ENCODE measurements around the gene EDRF1.
"Not testable (repeated sequence)": the region's sequence is repeated elsewhere in the genome, so short reads cannot be mapped to it uniquely, and the experiment has no call there.

EDRF1 gene

DNA sequence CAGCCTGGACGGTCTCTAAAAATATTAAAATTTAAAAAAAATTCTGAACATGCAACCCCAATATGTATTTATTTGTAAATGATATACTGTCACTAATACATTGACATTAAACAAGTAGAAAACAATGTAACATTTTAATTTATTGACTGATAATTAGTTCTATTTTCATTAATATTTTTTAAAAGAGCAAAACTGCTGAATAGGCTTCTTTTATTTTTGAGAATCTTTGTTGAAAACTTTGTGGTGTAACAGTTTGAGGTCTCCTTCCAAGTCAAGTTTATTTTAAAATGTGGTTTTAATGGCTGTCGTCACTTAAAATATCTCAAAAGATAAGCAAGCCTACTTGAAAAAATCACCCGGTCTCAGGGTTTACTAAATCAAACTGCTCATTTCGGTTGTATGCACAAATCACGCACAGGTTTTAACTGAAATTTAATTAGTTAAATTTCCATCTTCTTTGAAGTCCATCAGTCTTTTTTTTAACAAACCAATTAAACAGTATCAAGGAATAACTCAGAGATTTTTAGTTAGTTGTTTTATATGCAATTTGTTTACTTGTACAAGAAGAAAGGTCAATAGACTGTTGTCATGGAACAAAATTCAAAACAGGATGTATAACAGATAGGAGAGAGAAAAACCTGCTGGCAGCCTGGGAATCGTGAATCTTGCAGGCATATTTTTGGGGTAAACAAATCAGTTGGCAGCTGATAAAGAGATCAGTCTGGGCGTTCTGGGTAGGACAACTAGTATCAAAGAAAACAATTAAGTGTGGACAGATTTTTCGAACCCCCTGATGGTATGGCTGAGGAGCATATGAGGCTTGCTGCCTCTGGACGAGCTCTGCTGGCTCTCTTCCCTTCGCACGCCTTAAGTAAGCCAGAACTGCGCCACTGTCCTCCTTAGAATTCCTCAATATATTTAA, 9.7 kb upstream of the EDRF1 start:
- no peak for DNase-seq (ENCODE audit: low spot score)

DNA sequence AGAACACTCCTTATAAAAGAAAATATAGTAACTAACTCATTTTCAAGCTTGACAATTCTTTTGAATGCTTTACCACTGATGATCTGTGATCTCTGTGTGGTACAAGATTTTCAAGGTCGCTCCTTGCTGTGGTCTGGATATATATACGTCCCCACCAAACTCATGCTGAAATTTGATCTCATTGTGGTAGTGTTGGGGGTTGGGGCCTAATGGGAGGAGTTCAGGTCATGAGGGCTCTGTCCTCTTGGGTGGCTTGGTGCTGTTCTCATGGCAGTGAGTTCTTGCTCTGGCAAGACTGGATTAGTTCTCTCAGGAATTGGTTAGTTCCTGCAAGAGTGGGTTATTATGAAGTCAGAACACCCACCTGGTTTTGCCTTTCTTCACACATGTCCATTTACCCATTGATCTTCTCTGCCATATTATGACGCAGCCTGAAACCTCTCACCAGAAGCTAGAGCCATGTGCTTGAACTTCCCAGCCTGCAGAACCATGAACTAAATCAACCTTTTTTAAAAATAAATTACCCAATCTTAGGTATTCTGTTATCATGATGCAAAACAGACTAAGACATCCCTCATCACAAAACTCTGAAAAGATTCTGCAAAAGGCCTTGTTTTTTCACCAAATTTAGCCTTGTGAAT, 8.3 kb upstream of the EDRF1 start:
- no peak for DNase-seq (ENCODE audit: low spot score)

DNA sequence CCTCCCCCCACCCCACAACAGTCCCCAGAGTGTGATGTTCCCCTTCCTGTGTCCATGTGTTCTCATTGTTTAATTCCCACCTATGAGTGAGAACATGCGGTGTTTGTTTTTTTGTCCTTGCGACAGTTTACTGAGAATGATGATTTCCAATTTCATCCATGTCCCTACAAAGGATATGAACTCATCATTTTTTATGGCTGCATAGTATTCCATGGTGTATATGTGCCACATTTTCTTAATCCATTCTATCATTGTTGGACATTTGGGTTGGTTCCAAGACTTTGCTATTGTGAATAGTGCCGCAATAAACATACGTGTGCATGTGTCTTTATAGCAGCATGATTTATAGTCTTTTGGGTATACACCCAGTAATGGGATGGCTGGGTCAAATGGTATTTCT, 4.8 kb upstream of the EDRF1 start:
- DNase-seq (ENCODE audit: low spot score): not testable (repeated sequence)

DNA sequence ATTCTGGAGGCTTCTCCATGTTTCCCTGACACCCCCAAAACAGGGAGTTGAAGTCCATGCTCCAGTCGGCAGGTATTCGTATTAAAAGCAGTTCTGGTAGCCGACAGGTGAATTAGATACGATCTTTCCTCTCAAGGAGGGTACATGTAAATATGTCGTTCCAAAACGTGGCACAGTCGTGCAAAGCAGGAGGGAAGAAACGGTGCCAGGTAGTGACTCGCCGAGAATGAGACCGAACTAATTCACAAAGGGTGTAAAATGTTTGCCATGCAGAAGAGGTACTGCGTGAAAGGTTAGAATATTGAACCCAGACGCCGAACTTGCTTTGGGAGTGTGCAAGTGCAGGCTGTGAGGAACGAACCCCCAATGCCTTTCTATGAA, 483 bp downstream of the EDRF1 start:
- peak; percentile 20 for DNase-seq (ENCODE audit: low spot score)

DNA sequence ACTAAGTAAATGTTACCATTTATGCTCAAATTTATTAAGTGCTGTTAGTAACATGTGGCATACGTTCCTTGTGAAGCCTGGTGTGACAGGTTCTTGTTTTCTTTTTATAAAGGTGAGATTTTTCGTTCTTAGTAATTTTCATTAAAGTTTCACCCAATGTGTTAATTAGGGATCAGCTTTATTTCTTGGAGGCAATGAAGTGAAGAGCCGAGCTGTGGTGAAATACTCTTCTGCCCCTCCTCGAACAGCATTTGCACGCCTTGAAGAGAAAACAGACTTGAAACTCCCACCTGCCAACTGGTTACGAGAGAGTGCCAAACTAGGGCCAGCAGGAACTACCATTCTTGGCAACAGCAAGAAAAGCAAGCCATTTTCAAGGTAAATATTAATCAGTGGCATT, 1.5 kb downstream of the EDRF1 start:
- no peak for DNase-seq (ENCODE audit: low spot score)

DNA sequence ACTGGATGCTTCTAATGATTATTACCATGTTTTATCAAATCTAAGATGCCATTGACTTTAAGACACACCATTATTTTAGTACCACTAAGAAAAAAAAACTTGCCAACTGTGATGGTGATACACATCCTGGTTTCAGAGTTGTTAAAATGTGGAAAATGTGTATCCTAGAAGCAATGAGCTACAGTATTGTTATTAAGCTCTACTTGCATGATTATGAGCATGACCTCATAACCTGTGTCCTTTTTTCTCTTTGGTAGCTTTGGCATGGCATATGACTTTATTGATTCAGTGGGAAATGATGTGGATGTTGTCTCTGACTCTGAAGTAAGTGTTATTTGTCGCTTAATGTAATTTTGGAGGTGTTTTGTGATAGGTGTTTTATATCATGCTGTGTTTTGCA, 3.3 kb downstream of the EDRF1 start:
- DNase-seq (ENCODE audit: low spot score): peak; percentile 13

DNA sequence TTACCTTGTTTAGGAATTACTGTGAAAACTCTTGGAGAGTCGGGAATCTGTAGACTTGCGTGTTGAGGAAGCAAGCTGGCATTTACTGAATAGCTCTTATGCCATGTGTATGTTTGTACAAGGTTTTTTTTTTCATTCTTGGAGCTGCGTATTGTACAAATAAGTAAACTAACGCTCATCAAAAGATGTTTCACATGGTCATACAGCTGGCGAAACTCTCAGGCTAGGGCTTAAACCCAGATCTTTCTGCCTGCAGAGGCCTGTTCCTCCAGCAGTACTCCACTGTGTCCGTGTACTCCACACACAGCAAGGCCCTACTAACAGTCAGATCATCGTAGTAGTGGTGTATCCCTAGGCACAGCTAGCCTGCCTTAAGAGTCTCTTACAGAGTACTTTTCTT, 7.4 kb downstream of the EDRF1 start:
- no peak for DNase-seq (ENCODE audit: low spot score)

DNA sequence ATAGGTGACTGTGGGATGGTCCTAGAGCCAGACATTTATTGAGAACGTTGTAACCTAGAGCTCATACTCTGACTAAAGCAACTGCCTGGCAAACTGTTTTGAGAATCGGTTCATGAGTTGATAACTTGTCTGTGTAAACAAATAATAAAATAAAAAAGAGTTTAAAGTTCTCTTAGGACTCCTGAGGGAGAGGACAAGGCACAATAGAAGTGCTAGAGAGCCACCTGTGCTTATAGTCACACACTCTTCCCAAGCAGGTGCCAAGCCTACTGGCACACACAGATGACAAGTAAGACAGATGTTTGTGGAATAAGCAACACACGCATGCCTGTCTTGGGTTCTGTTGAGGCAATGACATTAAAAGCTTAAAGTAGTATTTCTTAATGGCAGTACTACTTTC, 7.9 kb downstream of the EDRF1 start:
- no peak for DNase-seq (ENCODE audit: low spot score)

DNA sequence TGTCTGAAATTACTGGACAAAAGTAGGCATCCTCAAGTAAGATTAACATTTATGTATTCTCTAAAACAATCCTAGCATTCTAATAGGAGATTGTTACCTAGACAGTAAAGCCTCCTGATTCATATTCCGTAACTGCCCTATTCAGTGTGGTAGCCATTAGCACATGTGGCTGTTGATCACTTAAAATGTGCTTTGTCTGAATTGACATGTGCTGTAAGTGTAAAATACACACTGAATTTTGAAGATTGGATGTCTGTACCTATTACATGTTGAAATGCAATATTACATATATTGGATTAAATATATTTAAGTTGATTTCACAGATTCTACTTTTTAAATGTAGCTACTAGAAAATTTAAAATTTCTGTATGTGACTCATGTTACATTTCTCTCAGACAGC, 14.6 kb downstream of the EDRF1 start:
- no peak for DNase-seq (ENCODE audit: low spot score)

DNA sequence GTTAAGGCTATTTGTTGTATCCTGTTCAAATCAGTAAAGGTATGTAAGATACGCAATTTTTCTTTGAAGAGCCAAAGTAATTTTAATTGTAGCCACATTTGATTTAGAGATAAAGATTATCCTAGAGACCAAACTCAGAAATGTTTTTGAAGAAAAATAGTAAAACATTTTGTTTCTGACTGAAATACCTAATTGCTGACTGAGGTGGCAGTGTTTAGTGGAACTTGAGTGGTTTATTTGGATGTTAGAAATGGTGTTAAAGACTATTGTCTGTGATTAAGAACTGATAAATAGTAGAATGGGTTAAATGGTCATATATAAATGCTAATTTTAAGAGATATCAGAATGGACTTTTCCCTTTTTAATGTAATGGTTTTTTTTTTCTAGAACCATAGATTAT, 15.3 kb downstream of the EDRF1 start:
- DNase-seq (ENCODE audit: low spot score): peak; percentile 40

DNA sequence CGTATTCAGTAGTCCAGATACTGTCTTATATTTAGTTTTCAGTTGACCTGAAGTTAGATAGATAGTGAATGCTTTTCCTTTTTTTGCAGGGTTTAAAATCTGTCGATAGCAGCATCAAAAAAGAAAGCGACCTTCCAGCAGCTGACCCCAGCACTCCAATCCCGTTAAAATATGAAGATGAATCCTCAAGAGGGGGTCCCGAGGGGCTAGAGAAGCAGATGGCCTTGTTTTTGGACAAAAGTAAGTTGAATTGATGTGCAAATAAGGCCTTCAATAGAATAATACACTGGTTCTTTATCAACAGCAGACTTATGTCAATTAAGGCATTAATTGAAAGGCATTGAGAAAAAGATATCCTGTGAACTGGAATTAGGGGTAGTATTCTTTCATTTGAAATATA, 18.7 kb downstream of the EDRF1 start:
- DNase-seq (ENCODE audit: low spot score): no peak

DNA sequence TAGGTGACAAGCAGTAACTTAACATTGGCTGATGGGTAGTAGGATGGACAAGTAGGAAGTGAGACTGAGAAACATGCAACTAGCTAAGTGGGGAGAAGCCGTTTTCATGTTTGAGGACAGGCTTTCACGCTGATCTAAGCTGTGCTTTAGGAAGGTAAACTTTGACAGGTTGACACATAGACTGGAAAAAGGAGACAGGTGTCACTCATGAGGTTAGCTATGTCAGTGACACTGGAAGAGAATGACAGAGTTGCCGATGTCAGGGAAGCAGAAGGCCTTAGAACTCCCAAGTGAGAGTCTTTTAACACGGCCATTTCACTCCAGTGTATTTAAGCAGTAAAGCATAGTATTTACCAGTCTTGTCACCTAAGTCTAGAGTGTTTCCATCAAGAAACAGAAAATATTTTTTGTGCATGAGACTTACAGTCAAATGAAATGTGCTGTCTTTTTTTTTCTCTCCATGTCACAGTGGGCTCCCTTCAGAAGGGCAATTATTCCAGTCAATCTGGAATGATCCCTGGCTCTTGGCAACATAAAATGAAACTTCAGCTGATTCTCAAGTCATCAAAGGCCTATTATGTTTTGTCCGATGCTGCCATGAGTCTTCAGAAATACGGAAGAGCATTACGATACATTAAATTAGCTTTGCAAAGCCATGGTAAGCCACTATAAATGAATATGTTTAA, 20.6 kb downstream of the EDRF1 start:
- DNase-seq (ENCODE audit: low spot score): no peak

DNA sequence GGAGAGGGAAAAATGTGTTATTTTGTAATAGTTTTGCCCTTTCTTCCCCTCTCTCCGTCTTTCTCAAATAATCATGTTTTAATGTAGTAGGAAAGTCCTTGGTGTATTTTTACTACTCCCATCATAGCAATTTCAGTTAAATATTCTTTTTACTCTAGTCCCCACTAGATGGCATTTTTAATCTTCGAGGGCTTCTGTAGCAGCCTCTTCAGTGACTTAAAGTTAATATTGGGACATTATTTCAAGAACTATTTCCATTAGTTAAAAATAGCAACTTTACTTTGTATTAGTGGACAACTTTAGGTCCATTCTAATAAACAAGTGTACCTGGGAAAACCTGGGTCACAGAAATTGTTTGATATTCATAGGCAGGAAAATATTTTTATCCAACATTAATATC, 23.0 kb downstream of the EDRF1 start:
- DNase-seq (ENCODE audit: low spot score): peak; percentile 14

DNA sequence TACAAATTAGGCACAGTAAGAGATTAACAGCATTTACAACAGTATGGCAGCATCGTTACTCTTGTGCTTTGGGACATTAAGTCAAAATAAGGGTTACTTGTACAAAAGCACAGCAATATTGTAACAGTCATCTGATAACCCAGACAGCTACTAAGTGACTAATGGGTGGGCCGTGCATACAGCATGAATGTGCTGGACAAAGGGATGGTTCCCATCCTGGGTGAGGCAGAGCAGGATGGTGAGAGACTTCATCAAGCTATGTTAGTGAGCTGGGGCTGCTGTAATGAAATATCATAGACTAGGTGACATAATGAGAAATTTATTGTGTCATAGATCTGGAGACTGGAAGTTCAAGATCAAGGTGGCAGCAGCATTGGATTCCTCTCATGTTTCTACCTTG, 25.4 kb downstream of the EDRF1 start:
- peak; percentile 11 for DNase-seq (ENCODE audit: low spot score)

DNA sequence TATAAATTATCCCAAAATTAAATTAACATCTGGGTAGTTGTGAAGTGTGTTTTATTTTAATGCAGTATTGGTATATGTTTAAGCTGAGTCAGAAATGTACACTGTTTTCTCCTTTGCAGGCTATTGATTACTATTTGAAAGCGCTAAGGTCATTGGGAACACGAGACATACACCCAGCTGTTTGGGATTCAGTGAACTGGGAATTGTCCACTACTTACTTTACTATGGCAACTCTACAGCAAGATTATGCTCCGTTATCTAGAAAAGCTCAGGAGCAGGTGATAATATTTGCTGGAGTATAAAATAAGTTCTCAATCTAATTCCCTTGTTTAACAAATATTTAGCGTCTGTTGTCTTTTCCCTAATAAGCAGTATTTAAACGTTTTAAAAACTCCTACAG, 27.9 kb downstream of the EDRF1 start:
- DNase-seq (ENCODE audit: low spot score): no peak

DNA sequence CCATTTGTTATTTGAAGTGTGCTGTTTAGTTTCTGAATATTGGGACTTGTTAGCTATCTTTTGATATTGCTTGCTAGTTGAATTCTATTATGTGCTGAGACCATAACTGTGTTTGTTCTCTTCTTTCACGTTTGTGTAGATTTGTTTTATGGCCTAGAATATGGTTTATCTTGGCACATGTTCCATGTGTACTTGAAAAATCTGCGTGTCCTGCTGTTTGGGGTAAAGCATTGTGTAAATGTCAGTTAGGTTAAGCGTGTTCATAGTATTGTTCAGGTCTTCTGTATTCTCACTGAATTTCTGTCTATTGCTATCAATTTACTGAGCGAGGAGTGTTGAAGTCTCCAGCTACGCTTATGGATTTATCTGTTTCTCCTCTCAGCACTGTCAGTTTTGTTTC, 36.7 kb downstream of the EDRF1 start:
- DNase-seq (ENCODE audit: low spot score): no peak

DNA sequence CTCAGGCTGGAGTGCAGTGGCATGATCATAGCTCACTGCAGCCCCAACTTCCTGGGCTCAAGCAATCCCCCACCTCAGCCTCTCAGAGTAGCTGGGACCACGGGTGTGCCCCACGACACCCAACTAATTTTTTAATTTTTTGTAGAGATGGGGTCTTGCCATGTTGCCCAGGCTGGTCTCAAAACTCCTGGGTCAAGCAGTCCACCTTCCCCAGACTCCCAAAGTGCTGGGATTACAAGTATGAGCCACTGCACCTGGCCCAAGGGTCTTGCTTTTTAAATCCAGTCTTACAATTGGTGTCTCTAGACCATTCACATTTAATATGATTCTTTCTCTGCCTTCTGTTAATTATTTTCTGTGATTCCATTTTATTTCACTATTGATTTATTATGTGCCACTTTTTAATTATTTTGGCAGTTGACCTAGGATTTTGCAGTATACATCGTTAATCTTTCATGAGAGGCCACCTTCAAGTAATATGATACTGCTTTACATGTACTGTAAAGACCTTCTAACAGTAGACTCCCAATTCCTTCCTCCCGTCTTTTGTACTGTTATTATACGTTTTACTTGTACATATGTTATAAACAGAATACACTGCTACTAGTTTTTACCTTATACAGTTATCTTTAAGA, 37.5 kb downstream of the EDRF1 start:
- DNase-seq (ENCODE audit: low spot score): no peak

DNA sequence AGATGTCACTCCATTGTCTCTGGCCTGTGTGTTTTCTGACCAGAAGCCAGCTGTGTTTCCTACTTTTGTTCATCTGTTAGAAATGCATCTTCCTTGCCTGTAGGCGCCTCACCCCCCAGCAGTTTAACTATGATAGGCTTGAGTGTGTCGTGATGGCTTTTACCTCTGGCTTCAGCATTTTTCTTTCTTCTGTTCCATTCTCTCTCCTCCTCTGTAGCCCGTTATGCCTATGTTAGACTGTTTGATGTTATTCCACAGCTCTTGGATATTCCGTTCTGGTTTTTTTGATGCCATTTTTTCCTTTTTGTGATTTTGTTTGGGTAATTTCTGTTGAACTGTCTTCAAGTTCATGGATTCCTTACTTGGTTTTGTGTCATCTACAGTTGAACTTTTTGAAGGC, 38.2 kb downstream of the EDRF1 start:
- DNase-seq (ENCODE audit: low spot score): no peak

DNA sequence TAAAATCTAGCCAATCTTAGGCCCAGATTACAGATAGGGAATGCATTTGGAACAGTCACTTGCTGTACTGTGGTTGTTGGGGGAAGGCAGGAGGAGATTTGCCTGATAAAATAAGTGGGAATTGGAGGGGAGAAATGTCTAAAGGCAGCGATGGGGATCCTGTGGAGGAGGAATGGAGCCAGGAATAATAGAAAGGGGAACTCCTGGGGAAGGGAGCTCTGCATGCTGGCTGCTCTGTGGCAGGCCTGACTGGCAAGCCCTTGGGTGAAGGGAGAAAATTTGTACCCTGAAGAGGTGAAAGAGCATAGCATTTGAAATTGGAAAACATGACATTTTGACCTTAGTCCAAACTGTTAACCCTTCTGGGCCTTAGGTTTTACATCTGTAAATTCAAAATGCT, 42.5 kb downstream of the EDRF1 start:
- DNase-seq (ENCODE audit: low spot score): no peak

DNA sequence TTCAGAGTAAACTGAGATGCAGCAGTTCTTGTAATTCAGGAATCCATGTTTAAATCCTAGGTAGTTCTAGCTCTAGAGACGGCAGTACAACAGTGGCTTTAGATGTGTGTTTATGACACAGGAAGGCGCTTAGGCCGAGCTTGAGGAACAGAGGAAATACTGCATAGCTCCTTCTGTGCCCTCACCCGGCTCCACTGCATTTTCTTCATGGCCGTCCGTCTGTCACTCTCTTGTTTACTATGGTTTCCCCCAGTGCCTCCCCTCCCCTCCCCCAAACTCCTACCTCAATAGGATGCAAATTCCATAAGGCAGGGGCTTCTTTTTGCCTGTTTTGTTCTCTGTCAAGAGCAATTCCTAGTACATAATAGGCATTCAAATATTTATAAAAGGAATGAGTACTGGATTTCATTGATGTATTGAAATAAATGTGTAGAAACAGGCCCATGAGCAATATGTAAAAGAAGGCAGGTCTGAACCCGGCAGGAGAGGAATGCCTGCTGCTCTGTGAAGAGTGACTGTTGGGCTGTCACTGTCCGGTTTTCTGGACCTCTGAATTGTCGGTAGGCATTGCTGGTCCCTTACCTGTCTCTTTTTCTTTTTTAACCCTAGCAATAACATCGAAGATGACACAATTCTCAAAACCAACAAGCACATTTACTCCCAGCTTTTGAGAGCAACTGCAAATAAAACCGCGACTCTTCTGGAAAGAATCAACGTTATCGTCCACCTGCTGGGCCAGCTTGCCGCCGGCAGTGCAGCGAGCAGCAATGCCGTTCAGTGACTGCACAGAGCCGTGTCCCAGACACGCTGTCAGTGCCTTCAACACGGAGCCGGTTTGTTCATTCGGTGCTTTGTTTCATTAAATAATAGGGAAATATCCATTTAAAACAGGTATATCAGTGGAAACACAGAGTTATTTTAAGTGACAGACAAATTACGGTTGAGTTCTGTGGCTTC, 43.5 kb downstream of the EDRF1 start:
- no peak for DNase-seq (ENCODE audit: low spot score)

DNA sequence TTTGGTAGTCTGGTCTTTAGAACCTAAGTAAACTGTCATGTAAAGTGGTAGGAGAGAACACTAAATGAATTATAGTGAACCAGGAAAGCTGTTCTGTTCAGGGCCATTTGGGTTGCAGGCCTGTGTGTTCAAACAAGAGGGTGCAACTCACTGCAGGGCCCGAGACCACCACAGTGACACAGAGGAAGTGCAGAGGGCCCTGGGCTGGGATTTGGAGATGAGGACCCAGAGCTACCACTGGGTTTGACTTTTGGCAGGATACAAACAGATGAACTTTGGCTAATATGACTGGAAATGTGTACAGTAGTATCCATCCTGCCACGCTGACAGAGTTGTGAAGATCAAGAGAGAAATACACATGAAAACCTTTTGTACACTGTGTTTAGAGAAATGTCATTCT, 46.3 kb downstream of the EDRF1 start:
- DNase-seq (ENCODE audit: low spot score): no peak

DNA sequence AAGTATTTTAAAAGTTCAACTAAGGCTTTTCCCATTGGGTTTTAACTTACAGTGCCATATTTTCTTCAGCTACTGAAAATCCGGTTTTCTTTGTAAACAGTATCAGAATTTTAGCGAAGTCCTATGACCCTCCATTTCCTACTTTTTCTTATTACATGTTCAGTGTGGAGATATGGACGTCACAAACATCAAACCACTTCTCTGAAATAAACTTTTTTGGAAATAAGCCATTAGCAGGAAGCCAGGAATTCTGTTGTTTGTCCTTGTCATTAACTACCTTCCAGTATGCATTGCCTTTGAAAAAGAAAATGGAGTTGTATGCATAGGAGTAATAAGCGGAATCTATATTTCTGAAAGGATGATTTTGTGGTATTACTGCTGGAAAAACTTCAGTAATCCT, 47.0 kb downstream of the EDRF1 start:
- no peak for DNase-seq (ENCODE audit: low spot score)

Data from RKO (cell line).